ENCODE measurements around the gene PPP1R16B. TPM values are rescaled to one million over a fixed set of nuclear protein-coding genes. Genes with fewer than 3 reads are reported as not detected.

The PPP1R16B gene
- total and polyA plus RNA-seq, 10 of the 15 experiments (the other 5 are each of a cell fraction or from before 2014, with no cell fraction given), result 13.4 to 90.2 (median 66.7) TPM

- FAIRE-seq, result no peak
- no peak for TF ChIP-seq ETV6 (conservative IDR thresholded peaks at IDR 0.05 in 1 of 2, IDR thresholded peaks at IDR 0.05 in 1 of 2; ENCODE audit: borderline replicate concordance in 1 of 2, low read depth in 1 of 2)
- TF ChIP-seq BHLHE40 (IDR thresholded peaks at IDR 0.05; ENCODE audit: borderline replicate concordance in 1 of 2, low read depth in 2 of 2, low read length in 1 of 2), result no peak
- no peak for TF ChIP-seq STAT3 (IDR thresholded peaks at IDR 0.05; ENCODE audit: low read depth, low read length)
- TF ChIP-seq IKZF1 (conservative IDR thresholded peaks at IDR 0.05), result no peak
- TF ChIP-seq YY1 (IDR thresholded peaks at IDR 0.05; ENCODE audit: low read depth, low read length), result no peak
- TF ChIP-seq, protein P1, sequence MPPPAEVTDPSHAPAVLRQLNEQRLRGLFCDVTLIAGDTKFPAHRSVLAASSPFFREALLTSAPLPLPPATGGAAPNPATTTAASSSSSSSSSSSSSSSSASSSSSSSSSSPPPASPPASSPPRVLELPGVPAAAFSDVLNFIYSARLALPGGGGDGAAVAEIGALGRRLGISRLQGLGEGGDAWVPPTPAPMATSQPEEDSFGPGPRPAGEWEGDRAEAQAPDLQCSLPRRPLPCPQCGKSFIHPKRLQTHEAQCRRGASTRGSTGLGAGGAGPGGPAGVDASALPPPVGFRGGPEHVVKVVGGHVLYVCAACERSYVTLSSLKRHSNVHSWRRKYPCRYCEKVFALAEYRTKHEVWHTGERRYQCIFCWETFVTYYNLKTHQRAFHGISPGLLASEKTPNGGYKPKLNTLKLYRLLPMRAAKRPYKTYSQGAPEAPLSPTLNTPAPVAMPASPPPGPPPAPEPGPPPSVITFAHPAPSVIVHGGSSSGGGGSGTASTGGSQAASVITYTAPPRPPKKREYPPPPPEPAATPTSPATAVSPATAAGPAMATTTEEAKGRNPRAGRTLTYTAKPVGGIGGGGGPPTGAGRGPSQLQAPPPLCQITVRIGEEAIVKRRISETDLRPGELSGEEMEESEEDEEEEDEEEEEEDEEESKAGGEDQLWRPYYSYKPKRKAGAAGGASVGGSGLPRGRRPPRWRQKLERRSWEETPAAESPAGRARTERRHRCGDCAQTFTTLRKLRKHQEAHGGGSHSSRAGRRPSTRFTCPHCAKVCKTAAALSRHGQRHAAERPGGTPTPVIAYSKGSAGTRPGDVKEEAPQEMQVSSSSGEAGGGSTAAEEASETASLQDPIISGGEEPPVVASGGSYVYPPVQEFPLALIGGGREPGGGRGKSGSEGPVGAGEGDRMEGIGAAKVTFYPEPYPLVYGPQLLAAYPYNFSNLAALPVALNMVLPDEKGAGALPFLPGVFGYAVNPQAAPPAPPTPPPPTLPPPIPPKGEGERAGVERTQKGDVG (CRISPR knock-in tag; IDR thresholded peaks at IDR 0.05), result no peak
- no peak for TF ChIP-seq EP300 (IDR thresholded peaks at IDR 0.05; ENCODE audit: borderline replicate concordance in 1 of 2, control insufficient read depth in 1 of 2, low read depth in 2 of 2, low read length in 2 of 2)
- no peak for TF ChIP-seq ZBTB40 (IDR thresholded peaks at IDR 0.05; ENCODE audit: borderline replicate concordance)
- TF ChIP-seq MXI1 (IDR thresholded peaks at IDR 0.05; ENCODE audit: low read depth, low read length), result no peak
- TF ChIP-seq BCL3 (IDR thresholded peaks at IDR 0.05; ENCODE audit: borderline replicate concordance, insufficient read depth, low read depth, low read length, poor library complexity, severe bottlenecking), result no peak
These were observed 164.8 kb downstream of the PPP1R16B start for GRCh38 chr20:38970302-38970701.

More at GRCh38 chr20:38970302-38970701, 164.8 kb downstream of the PPP1R16B start:
- DNase-seq (ENCODE audit: low read depth, low spot score) (no peak), ATAC-seq (no peak)
- H3K9ac ChIP-seq (ENCODE audit: control insufficient read depth, insufficient read depth, low read length), result no peak overlapping the region
- in situ Hi-C loops (cut with MboI), result no loop called here
- no peak overlapping the region for H3K4me3 ChIP-seq
- H3K9me3 ChIP-seq (replicated peaks; ENCODE audit: control insufficient read depth, insufficient read depth, low read length), result no peaks in the 10 kb centered on the region
- ChIA-PET POLR2A (interaction anchor here (1.8 kb wide), 1 partner anchor 15 kb away, joined by 8 read pairs; no protein-coding TSS in a partner anchor), SMC1A (ENCODE audit: uncharacterized antibody, unreplicated experiment) (interaction anchor here (4.1 to 16.7 kb wide), 2 partner anchors 8 to 15 kb away, joined by 28 to 237 read pairs; partner anchors contain the start of gene DHX35), CTCF (no interaction called here), RAD21 (ENCODE audit: unreplicated experiment) (no interaction called here)
- peaks cover 10% of the 10 kb centered on the region for H3K79me2 ChIP-seq (ENCODE audit: control insufficient read depth, insufficient read depth, low read length)
- no peaks in the 10 kb centered on the region for H3K4me1 ChIP-seq (ENCODE audit: control insufficient read depth, insufficient read depth, low read length)
- no peaks in the 10 kb centered on the region for H4K20me1 ChIP-seq (ENCODE audit: control insufficient read depth, insufficient read depth)
- H3K36me3 ChIP-seq (ENCODE audit: control insufficient read depth in 2 of 2, insufficient read depth in 2 of 2, low read length in 1 of 2), result peaks cover 0 to 16% of the 10 kb centered on the region in 2 experiments; a peak in 2 of 4 replicates
- no peaks in the 10 kb centered on the region for H3K27me3 ChIP-seq (replicated peaks in 1 of 2; ENCODE audit: control insufficient read depth in 2 of 2, insufficient read depth in 2 of 2, low read length in 1 of 2)
- intact Hi-C loops (cut with micrococcal nuclease; ENCODE audit: unreplicated experiment), result no loop called here
- no TSS peak for BruUV-seq (replicated peaks)
- no peak overlapping the region for H3K27ac ChIP-seq (ENCODE audit: control insufficient read depth, insufficient read depth)
- no peak overlapping the region for H2AFZ ChIP-seq (ENCODE audit: control insufficient read depth, low read depth, low read length)
- no peak overlapping the region for H3K4me2 ChIP-seq (ENCODE audit: control insufficient read depth, insufficient read depth)
- WGBS (ENCODE audit: insufficient coverage, insufficient replicate concordance, low lambda C conversion rate, missing lambda C conversion rate), result 100% methylated on average over 1 of the region's 1 CpG

All from GM12878 (cell line).